IMR-90 (cell line): ENCODE data around the gene KLC3. TPM values are rescaled to one million over a fixed set of nuclear protein-coding genes. Genes with fewer than 3 reads are reported as not detected.

Experiments used
- ATAC-seq: fragments of 200-7000 bp; cut with Tn5 transposase; 2 replicates; pipeline ENCODE4 v1.9.1; 2020; ENCODE audit warnings: low read depth, mild to moderate bottlenecking, moderate library complexity
- BruUV-seq: library from RNA; stranded (reverse); fragments of 400-500 nt; replicated peaks from 2 replicates; lab custom pipeline; 2021; lab: Mats Ljungman, UMichigan
- CTCF ChIA-PET: fragments of 300-600 bp; formaldehyde crosslinking; extraction: SDS; loops from one replicate; lab custom pipeline; 2021; ENCODE audit warnings: antibody characterized with exemption; lab: Yijun Ruan, JAX
- POLR2A ChIA-PET: fragments of 300-600 bp; sonication (Branson Sonifier 250); formaldehyde crosslinking; loops from one replicate; lab custom pipeline; 2022; ENCODE audit warnings: antibody characterized with exemption; ENCODE audit not compliant: unreplicated experiment; lab: Charles Lee
- DNase-seq: peaks from one replicate; pipeline ENCODE4 v3.0.0; 2013
- H2AFZ ChIP-seq: replicated peaks from 2 replicates; pipeline ENCODE3; 2013; ENCODE audit warnings: low read length, mild to moderate bottlenecking; ENCODE audit not compliant: poor library complexity
- H2AK5ac ChIP-seq: 2 replicates; pipeline ENCODE4 v1.6.1; 2013; ENCODE audit warnings: low read depth, low read length, inconsistent platforms
- H2AK9ac ChIP-seq: replicated peaks from 2 replicates; pipeline ENCODE3; 2013; ENCODE audit warnings: mild to moderate bottlenecking, low read depth, low read length, moderate library complexity; ENCODE audit not compliant: poor library complexity
- H2BK120ac ChIP-seq: 2 replicates; pipeline ENCODE4 v1.6.1; 2013; ENCODE audit warnings: low read depth, low read length, inconsistent platforms
- H2BK15ac ChIP-seq: 3 replicates; pipeline ENCODE4 v1.6.1; 2013; ENCODE audit warnings: low read depth, low read length, inconsistent platforms
- H2BK20ac ChIP-seq: 2 replicates; pipeline ENCODE4 v1.6.1; 2013; ENCODE audit warnings: low read depth, mild to moderate bottlenecking, inconsistent platforms, low read length, moderate library complexity
- H2BK5ac ChIP-seq: 2 replicates; pipeline ENCODE4 v1.6.1; 2013; ENCODE audit warnings: mild to moderate bottlenecking, low read depth, low read length, inconsistent platforms; ENCODE audit not compliant: poor library complexity, severe bottlenecking
- H3K14ac ChIP-seq: replicated peaks from 2 replicates; pipeline ENCODE4 v1.6.1; 2013; ENCODE audit warnings: low read depth, low read length, inconsistent platforms
- H3K18ac ChIP-seq: 2 replicates; pipeline ENCODE4 v1.6.1; 2013; ENCODE audit warnings: low read depth, low read length, control low read depth
- H3K23ac ChIP-seq: 2 replicates; pipeline ENCODE4 v1.6.1; 2013; ENCODE audit warnings: low read depth, low read length, inconsistent platforms
- H3K27ac ChIP-seq: 2 replicates; pipeline ENCODE4 v1.5.1; 2013; ENCODE audit warnings: mild to moderate bottlenecking, control low read depth, low read length; ENCODE audit not compliant: insufficient read depth
- H3K27me3 ChIP-seq: 2 replicates; pipeline ENCODE4 v1.6.1; 2013; ENCODE audit warnings: low read length; ENCODE audit not compliant: control insufficient read depth, insufficient read depth
- H3K36me3 ChIP-seq: 2 replicates; pipeline ENCODE4 v1.6.1; 2013; ENCODE audit warnings: low read length, mixed read lengths; ENCODE audit not compliant: control insufficient read depth, insufficient read depth
- H3K4ac ChIP-seq: 2 replicates; pipeline ENCODE4 v1.6.1; 2013; ENCODE audit warnings: low read depth, low read length, inconsistent platforms
- H3K4me1 ChIP-seq: 2 replicates; pipeline ENCODE4 v1.6.1; 2013; ENCODE audit warnings: low read length, mixed read lengths; ENCODE audit not compliant: control insufficient read depth, insufficient read depth
- H3K4me2 ChIP-seq: 2 replicates; pipeline ENCODE4 v1.6.1; 2013; ENCODE audit warnings: low read depth, mild to moderate bottlenecking, control low read depth, low read length, moderate library complexity
- H3K4me3 ChIP-seq: 2 replicates; pipeline ENCODE4 v1.5.1; 2013; ENCODE audit warnings: low read depth, mild to moderate bottlenecking, control low read depth, low read length, moderate library complexity; ENCODE audit not compliant: insufficient read depth
- H3K56ac ChIP-seq: 2 replicates; pipeline ENCODE4 v1.6.1; 2013; ENCODE audit warnings: low read length, inconsistent platforms; ENCODE audit not compliant: insufficient read depth; ENCODE audit errors: extremely low read depth
- H3K79me1 ChIP-seq, 2 experiments: 2 replicates each; pipeline ENCODE4 v1.6.1; 2013; ENCODE audit warnings: low read length in 2 of 2, inconsistent platforms in 1 of 2, low read depth in 1 of 2
- H3K9ac ChIP-seq: 2 replicates; pipeline ENCODE4 v1.6.1; 2013; ENCODE audit warnings: low read depth, low read length, control low read depth
- H3K9me1 ChIP-seq: 2 replicates; pipeline ENCODE4 v1.6.1; 2013; ENCODE audit warnings: low read length, inconsistent platforms; ENCODE audit not compliant: insufficient read depth
- H3K9me3 ChIP-seq: 2 replicates; pipeline ENCODE4 v1.6.1; 2013; ENCODE audit warnings: low read length; ENCODE audit not compliant: control insufficient read depth, insufficient read depth
- H4K20me1 ChIP-seq: 2 replicates; pipeline ENCODE4 v1.6.1; 2013; ENCODE audit warnings: low read length, inconsistent platforms; ENCODE audit not compliant: insufficient read depth
- H4K5ac ChIP-seq: 2 replicates; pipeline ENCODE4 v1.6.1; 2013; ENCODE audit warnings: mild to moderate bottlenecking, low read depth, low read length, control low read depth
- H4K8ac ChIP-seq, 2 experiments: 2 replicates each; pipeline ENCODE4 v1.6.1; 2013; ENCODE audit warnings: low read depth in 2 of 2, low read length in 2 of 2, control low read depth in 1 of 2, inconsistent platforms in 1 of 2
- H4K91ac ChIP-seq: 2 replicates; pipeline ENCODE4 v1.6.1; 2013; ENCODE audit warnings: low read depth, low read length, inconsistent platforms; ENCODE audit not compliant: insufficient read depth
- CHD1 ChIP-seq: IDR thresholded peaks from 2 replicates; pipeline ENCODE4 v1.6.1; 2012; ENCODE audit warnings: low read depth, low read length, improper control_type of control experiment
- RAD21 ChIP-seq: IDR thresholded peaks from 2 replicates; pipeline ENCODE4 v1.6.1; 2012; ENCODE audit warnings: low read length, improper control_type of control experiment
- WGBS, 2 experiments: methylation state at CpG; one replicate each; pipeline versions ENCODE4 v1.1.5 to v1.1.7; 2013; ENCODE audit warnings: missing lambda C conversion rate in 2 of 2; ENCODE audit not compliant: insufficient read length in 1 of 2; ENCODE audit errors: extremely low coverage in 2 of 2; 5-methylcytosine and 5-hydroxymethylcytosine counted together
- dilution Hi-C: fragments of 300-500 bp; cut with HindIII; formaldehyde crosslinking; loops from one replicate; pipeline ENCODE4 v1.14.3; 2018; ENCODE audit warnings: low sequenced_read_pairs; ENCODE audit not compliant: unreplicated experiment
- in situ Hi-C: fragments of 300-500 bp; cut with MboI; formaldehyde crosslinking; loops from 3 replicates; pipeline ENCODE4 v1.14.3; 2019; ENCODE audit warnings: low sequenced_read_pairs, inconsistent platforms, mixed read lengths
- intact Hi-C: fragments of 100-400 bp; cut with micrococcal nuclease; formaldehyde crosslinking; loops from 2 replicates; pipeline ENCODE4 v1.10.0; 2022
- polyA plus RNA-seq, 3 experiments: library from polyadenylated mRNA; depleted of rRNA; stranded (reverse); fragments of >200 nt; gene quantifications; 2 replicates each; pipeline ENCODE4 v1.2.3, GENCODE V29; 2012; ENCODE audit warnings: low replicate concordance in 1 of 3
- total RNA-seq: library from RNA; depleted of rRNA; stranded (reverse); fragments of >200 nt; gene quantifications from 2 replicates; pipeline ENCODE4 v1.2.3, GENCODE V29; 2012

KLC3 gene
- total and polyA plus RNA-seq, 2 of the 4 experiments (the other 2 are of a cell fraction): 0.14 to 0.18 TPM

GRCh38 chr19:45339629-45340028 is 921 bp upstream of the KLC3 start:
- intact Hi-C loops: loop anchor here (5.0 kb wide), 1 partner anchor 87 kb away; the partner anchor contains the start of gene MARK4
- Histone ChIP-seq H3K9ac (no peak overlapping the region), H4K20me1 (no peaks in the 10 kb centered on the region), H3K56ac (no peak overlapping the region), H2BK120ac (no peak overlapping the region), H3K36me3 (no peaks in the 10 kb centered on the region), H3K18ac (no peak overlapping the region), H3K14ac (no peak overlapping the region), H2BK5ac (no peak overlapping the region), H4K91ac (no peak overlapping the region), H2AK9ac (no peak overlapping the region), H3K9me3 (no peaks in the 10 kb centered on the region), H2BK20ac (no peak overlapping the region), H2BK15ac (no peak overlapping the region), H3K23ac (no peak overlapping the region), H3K9me1 (no peaks in the 10 kb centered on the region), H4K5ac (no peak overlapping the region), H3K27me3 (peaks cover 17% of the 10 kb centered on the region), H2AK5ac (no peak overlapping the region), H3K4me1 (no peaks in the 10 kb centered on the region), H3K27ac (no peak overlapping the region), H3K79me1 (no peaks in the 10 kb centered on the region), H2AFZ (no peak overlapping the region), H3K4ac (no peak overlapping the region), H4K8ac (no peak overlapping the region), H3K4me2 (no peak overlapping the region), H3K4me3 (no peak overlapping the region)
- dilution Hi-C loops: no loop called here
- BruUV-seq: no TSS peak
- CTCF ChIA-PET: interaction anchor here (0.8 to 1.2 kb wide), 2 partner anchors 139 to 169 kb away, joined by 3 read pairs; no protein-coding TSS in a partner anchor
- WGBS, 2 experiments: 79% methylated on average over 2 of the region's 6 CpGs; no CpG with 5 or more reads in 1 of the 2 experiments
- no peak for ATAC-seq
- DNase-seq: no peak
- in situ Hi-C loops: no loop called here
- POLR2A ChIA-PET: no interaction called here
- TF ChIP-seq RAD21 (no peak), CHD1 (no peak)
